ENCODE results near the gene TTBK1.

DNA sequence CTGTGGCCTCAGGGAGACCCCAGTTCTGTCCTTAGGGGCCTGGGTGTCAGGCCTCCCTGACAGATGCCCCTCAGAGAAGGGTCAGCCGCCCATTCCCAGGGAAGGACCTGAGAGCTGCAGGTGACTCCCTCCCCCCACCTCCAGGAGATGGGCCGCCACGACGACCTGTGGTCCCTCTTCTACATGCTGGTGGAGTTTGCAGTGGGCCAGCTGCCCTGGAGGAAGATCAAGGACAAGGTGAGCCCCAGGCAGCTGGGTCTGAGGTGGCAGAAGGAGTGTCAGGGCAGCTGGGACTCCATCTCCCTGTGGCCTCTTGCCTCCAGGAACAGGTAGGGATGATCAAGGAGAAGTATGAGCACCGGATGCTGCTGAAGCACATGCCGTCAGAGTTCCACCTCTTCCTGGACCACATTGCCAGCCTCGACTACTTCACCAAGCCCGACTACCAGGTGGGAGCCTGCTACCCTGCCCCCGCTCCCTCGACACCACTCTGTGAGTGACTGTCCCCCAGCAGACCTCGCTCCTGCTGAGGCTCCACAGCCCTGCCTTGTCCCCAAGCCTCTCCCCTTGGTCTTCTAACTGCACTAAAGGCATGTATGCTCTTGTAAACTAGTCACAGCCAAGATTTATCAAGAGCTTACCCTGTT lies 12.2 kb downstream of the TTBK1 start:
- TF ChIP-seq, protein P1, sequence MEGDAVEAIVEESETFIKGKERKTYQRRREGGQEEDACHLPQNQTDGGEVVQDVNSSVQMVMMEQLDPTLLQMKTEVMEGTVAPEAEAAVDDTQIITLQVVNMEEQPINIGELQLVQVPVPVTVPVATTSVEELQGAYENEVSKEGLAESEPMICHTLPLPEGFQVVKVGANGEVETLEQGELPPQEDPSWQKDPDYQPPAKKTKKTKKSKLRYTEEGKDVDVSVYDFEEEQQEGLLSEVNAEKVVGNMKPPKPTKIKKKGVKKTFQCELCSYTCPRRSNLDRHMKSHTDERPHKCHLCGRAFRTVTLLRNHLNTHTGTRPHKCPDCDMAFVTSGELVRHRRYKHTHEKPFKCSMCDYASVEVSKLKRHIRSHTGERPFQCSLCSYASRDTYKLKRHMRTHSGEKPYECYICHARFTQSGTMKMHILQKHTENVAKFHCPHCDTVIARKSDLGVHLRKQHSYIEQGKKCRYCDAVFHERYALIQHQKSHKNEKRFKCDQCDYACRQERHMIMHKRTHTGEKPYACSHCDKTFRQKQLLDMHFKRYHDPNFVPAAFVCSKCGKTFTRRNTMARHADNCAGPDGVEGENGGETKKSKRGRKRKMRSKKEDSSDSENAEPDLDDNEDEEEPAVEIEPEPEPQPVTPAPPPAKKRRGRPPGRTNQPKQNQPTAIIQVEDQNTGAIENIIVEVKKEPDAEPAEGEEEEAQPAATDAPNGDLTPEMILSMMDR (IDR thresholded peaks at IDR 0.05), result no peak
- TF ChIP-seq EP300 (IDR thresholded peaks at IDR 0.05), result no peak
